A673 (cell line): ENCODE results near the gene CENPX. TPM values are rescaled to one million over a fixed set of nuclear protein-coding genes. Genes with fewer than 3 reads are reported as not detected.

Experiments
- BruUV-seq: library from RNA; stranded (reverse); fragments of 400-500 nt; replicated peaks from 2 replicates; lab custom pipeline; 2021; lab: Mats Ljungman, UMichigan
- CTCF ChIA-PET: fragments of 300-600 bp; sonication (Branson Sonifier 250); formaldehyde crosslinking; loops from one replicate; lab custom pipeline; 2022; ENCODE audit warnings: antibody characterized with exemption; lab: Charles Lee
- POLR2A ChIA-PET: fragments of 300-600 bp; sonication (Branson Sonifier 250); formaldehyde crosslinking; loops from one replicate; lab custom pipeline; 2022; ENCODE audit warnings: antibody characterized with exemption; ENCODE audit not compliant: low non-redundant PET; lab: Charles Lee
- DNase-seq: peaks from one replicate; pipeline ENCODE4 v3.0.0-alpha.2; 2015; ENCODE audit warnings: low spot score
- H3K27ac ChIP-seq: fragments of 200-600 bp; sonication (generic); 2 replicates; pipeline ENCODE4 v1.5.1; 2016; ENCODE audit warnings: mixed run types, low read depth, mild to moderate bottlenecking, mixed read lengths, antibody characterized with exemption, low read length; ENCODE audit not compliant: poor library complexity, severe bottlenecking
- H3K27me3 ChIP-seq: fragments of 200-600 bp; sonication (generic); replicated peaks from 2 replicates; pipeline ENCODE4 v1.6.1; 2017; ENCODE audit warnings: mixed run types, low read depth, mild to moderate bottlenecking, mixed read lengths, antibody characterized with exemption, low read length; ENCODE audit not compliant: insufficient read depth, poor library complexity
- H3K36me3 ChIP-seq: fragments of 200-600 bp; sonication (generic); 2 replicates; pipeline ENCODE4 v1.6.1; 2016; ENCODE audit warnings: mixed run types, mild to moderate bottlenecking, mixed read lengths, antibody characterized with exemption, low read length; ENCODE audit not compliant: insufficient read depth, poor library complexity, severe bottlenecking
- H3K4me1 ChIP-seq: fragments of 200-600 bp; sonication (generic); 2 replicates; pipeline ENCODE4 v1.6.1; 2017; ENCODE audit warnings: mixed run types, mild to moderate bottlenecking, mixed read lengths, antibody characterized with exemption, low read length; ENCODE audit not compliant: insufficient read depth, poor library complexity, severe bottlenecking
- H3K4me3 ChIP-seq: fragments of 200-600 bp; sonication (generic); 2 replicates; pipeline ENCODE4 v1.5.1; 2016; ENCODE audit warnings: low read depth, mixed run types, mild to moderate bottlenecking, mixed read lengths, low read length; ENCODE audit not compliant: poor library complexity, severe bottlenecking
- H3K9me3 ChIP-seq: fragments of 200-600 bp; sonication (generic); 2 replicates; pipeline ENCODE4 v1.6.1; 2016; ENCODE audit warnings: mixed run types, low read depth, mild to moderate bottlenecking, mixed read lengths, antibody characterized with exemption, low read length; ENCODE audit not compliant: poor library complexity, severe bottlenecking
- EZH2 ChIP-seq: fragments of 200-600 bp; sonication (generic); IDR thresholded peaks from 2 replicates; pipeline ENCODE4 v1.6.1; 2017; ENCODE audit warnings: borderline replicate concordance, low read depth, mild to moderate bottlenecking, mixed read lengths, antibody characterized with exemption, low read length; ENCODE audit not compliant: poor library complexity, severe bottlenecking
- intact Hi-C: fragments of 100-400 bp; cut with micrococcal nuclease; formaldehyde crosslinking; loops from one replicate; pipeline ENCODE4 v1.10.0; 2022; ENCODE audit not compliant: unreplicated experiment
- total RNA-seq: library from RNA; stranded (reverse); gene quantifications from 2 replicates; pipeline ENCODE4 v1.2.3, GENCODE V29; 2021
- TF ChIP-seq, protein P1 (sequence below): fragments of 300-800, 200-600 bp; sonication (generic); conservative IDR thresholded peaks from 2 replicates; pipeline ENCODE4 v1.5.1; 2017; ENCODE audit warnings: low read depth, mild to moderate bottlenecking, antibody characterized with exemption, low read length, moderate library complexity, mixed read lengths

CENPX gene
- total RNA-seq, 1 experiment from 2014 or later, result 165 TPM

DNA sequence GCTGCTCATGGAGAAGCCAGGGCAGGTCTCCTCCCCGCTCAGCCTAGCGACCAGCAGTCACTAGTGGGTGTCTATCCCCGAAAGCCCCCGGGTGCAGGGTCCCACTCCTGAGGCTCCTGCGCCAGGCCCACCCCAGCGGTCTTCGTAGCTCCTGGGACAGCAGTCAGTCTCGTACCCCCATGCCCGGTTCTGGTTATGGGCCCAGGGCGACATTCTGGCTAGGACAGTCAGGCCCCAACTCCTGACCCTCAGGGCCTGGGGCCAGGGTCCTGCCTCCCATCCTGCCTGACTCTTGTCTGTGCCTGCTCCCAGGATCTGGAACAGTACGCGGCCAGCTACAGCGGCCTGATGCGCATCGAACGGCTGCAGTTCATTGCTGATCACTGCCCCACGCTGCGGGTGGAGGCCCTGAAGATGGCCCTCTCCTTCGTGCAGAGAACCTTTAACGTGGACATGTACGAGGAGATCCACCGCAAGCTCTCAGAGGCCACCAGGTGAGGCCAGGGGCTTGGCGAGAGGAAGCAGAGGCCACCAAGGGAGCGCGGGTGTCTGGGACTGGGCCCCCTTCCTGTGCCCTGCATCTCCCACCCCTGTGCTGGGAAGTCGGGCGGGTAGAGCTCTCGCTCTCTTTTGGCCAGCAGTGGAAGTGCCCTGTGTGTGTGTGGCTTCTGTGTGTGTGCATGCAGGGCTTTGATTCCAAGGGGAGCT is 31.0 kb upstream of the CENPX start:
- DNase-seq, result no peak
- no peak overlapping the region for H3K4me3 ChIP-seq
- intact Hi-C loops, result no loop called here
- peaks cover 9% of the 10 kb centered on the region for H3K4me1 ChIP-seq
- TF ChIP-seq EZH2, result no peak
- TF ChIP-seq, protein P1, sequence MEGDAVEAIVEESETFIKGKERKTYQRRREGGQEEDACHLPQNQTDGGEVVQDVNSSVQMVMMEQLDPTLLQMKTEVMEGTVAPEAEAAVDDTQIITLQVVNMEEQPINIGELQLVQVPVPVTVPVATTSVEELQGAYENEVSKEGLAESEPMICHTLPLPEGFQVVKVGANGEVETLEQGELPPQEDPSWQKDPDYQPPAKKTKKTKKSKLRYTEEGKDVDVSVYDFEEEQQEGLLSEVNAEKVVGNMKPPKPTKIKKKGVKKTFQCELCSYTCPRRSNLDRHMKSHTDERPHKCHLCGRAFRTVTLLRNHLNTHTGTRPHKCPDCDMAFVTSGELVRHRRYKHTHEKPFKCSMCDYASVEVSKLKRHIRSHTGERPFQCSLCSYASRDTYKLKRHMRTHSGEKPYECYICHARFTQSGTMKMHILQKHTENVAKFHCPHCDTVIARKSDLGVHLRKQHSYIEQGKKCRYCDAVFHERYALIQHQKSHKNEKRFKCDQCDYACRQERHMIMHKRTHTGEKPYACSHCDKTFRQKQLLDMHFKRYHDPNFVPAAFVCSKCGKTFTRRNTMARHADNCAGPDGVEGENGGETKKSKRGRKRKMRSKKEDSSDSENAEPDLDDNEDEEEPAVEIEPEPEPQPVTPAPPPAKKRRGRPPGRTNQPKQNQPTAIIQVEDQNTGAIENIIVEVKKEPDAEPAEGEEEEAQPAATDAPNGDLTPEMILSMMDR, result no peak
- no peak overlapping the region for H3K27ac ChIP-seq
- peaks cover 55% of the 10 kb centered on the region for H3K36me3 ChIP-seq
- ChIA-PET POLR2A (no interaction called here), CTCF (interaction anchor here (0.8 kb wide), 1 partner anchor 16 kb away, joined by 5 read pairs; the partner anchor contains the start of gene DCXR)
- no peaks in the 10 kb centered on the region for H3K9me3 ChIP-seq
- BruUV-seq, result TSS peak; percentile 14
- H3K27me3 ChIP-seq, result no peaks in the 10 kb centered on the region

DNA sequence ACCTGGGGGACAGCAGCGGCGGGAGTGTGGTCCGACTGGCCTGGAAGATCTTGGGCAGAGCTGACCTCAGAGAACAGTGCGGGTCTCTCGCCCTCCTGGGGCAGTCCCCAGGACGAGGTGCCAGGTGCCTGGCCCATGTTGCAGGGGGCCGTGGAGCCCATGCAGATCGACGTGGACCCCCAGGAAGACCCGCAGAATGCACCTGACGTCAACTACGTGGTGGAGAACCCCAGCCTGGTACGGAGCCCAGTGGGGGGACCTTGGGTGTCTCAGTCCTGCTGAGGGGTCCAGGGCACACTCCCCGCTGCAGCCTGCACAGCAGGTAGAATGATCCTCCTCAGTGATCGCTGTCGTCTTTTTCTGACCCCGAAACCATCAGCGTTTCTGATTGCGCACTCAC is 30.5 kb upstream of the CENPX start:
- H3K4me3 ChIP-seq, result peak overlapping the region; percentile 96
- POLR2A ChIA-PET, result no interaction called here
- H3K27me3 ChIP-seq, result no peaks in the 10 kb centered on the region
- intact Hi-C loops, result no loop called here
- CTCF ChIA-PET, result interaction anchor here (0.8 kb wide), 1 partner anchor 15 kb away, joined by 5 read pairs; the partner anchor contains the start of gene DCXR
- TF ChIP-seq, protein P1, result no peak
- TF ChIP-seq EZH2, result no peak
- no peak for DNase-seq
- peaks cover 56% of the 10 kb centered on the region for H3K36me3 ChIP-seq
- peaks cover 9% of the 10 kb centered on the region for H3K4me1 ChIP-seq
- peak overlapping the region; percentile 73 for H3K27ac ChIP-seq
- H3K9me3 ChIP-seq, result no peaks in the 10 kb centered on the region
- BruUV-seq, result no TSS peak

- intact Hi-C loops, result no loop called here
- peak overlapping the region; percentile 96 for H3K4me3 ChIP-seq
- BruUV-seq, result no TSS peak
- H3K27me3 ChIP-seq, result no peaks in the 10 kb centered on the region
- TF ChIP-seq EZH2, result no peak
- TF ChIP-seq, protein P1, result no peak
- DNase-seq, result no peak
- peaks cover 55% of the 10 kb centered on the region for H3K36me3 ChIP-seq
- ChIA-PET CTCF (interaction anchor here (0.6 kb wide), 1 partner anchor 26 kb away, joined by 5 read pairs; no protein-coding TSS in a partner anchor), POLR2A (no interaction called here)
- no peaks in the 10 kb centered on the region for H3K9me3 ChIP-seq
- peaks cover 9% of the 10 kb centered on the region for H3K4me1 ChIP-seq
- H3K27ac ChIP-seq, result peak overlapping the region; percentile 73
These were observed 30.0 kb upstream of the CENPX start for GRCh38 chr17:82052638-82053059.
